Ectodermal cell (in vitro differentiated cells): ENCODE results near the gene GOLGA5.
"Not testable (repeated sequence)": the region's sequence is repeated elsewhere in the genome, so short reads cannot be mapped to it uniquely, and the experiment has no call there.

Source experiments
- H3K27ac ChIP-seq: 2 replicates; pipeline ENCODE4 v1.7.0; 2013; ENCODE audit warnings: mild to moderate bottlenecking, low read depth, low read length; ENCODE audit not compliant: insufficient read depth, poor library complexity, severe bottlenecking
- H3K27me3 ChIP-seq: 2 replicates; pipeline ENCODE4 v1.7.0; 2013; ENCODE audit warnings: mild to moderate bottlenecking, low read length; ENCODE audit not compliant: insufficient read depth, control insufficient read depth, poor library complexity, severe bottlenecking
- H3K36me3 ChIP-seq: one replicate; pipeline ENCODE4 v1.7.0; 2013; ENCODE audit warnings: low read length; ENCODE audit not compliant: control insufficient read depth, insufficient read depth
- H3K4me1 ChIP-seq: one replicate; pipeline ENCODE4 v1.7.0; 2013; ENCODE audit warnings: low read length; ENCODE audit not compliant: control insufficient read depth, insufficient read depth
- H3K4me3 ChIP-seq: 2 replicates; pipeline ENCODE4 v1.7.0; 2013; ENCODE audit warnings: low read depth, low read length, control low read depth; ENCODE audit not compliant: insufficient read depth
- H3K9me3 ChIP-seq: 2 replicates; pipeline ENCODE4 v1.7.0; 2013; ENCODE audit warnings: mild to moderate bottlenecking, low read length, moderate library complexity; ENCODE audit not compliant: control insufficient read depth
- WGBS, 2 experiments: methylation state at CpG; one replicate each; pipeline ENCODE4 v1.1.7; 2013; ENCODE audit warnings: missing lambda C conversion rate in 2 of 2; 5-methylcytosine and 5-hydroxymethylcytosine counted together

GOLGA5 gene

DNA sequence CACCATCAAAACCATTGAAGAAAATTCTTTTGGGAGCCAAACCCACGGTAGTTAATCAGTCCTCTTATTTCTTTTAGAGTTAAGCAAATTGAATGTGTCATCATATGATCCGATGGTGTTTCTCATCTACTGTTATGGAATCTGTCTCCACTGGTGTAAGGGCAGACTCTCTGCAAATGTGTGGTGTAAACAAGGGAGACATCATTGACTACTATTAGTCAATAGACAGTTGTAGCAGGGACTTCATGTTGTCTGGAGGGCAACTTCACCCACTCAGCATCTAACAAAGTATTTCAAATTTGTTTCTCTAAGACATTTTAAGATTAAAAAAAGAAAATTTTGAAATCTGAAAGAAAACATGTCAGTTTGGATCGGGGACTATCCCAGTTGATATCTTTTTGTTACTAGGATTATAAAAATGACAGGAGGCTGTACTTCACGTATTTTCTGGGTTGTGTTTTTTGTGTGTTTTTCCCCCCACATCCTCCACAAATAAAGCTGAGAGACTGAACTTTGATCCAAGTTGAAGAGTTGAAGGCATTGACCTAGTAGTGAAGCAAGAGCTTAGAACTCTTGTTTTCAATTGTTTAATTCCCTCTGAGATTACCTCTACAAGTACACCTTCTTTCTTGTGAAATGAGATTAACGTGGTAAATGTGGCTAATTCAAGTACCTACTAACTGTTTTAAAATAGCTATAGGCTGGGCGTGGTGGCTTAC is 4.0 kb downstream of the GOLGA5 start:
- Histone ChIP-seq H3K4me3 (no peak overlapping the region), H3K36me3 (peaks cover 10% of the 10 kb centered on the region), H3K4me1 (no peaks in the 10 kb centered on the region), H3K27me3 (no peaks in the 10 kb centered on the region), H3K9me3 (no peaks in the 10 kb centered on the region), H3K27ac (no peak overlapping the region)
- WGBS, 2 experiments: 92 to 96% methylated on average over 4 to 6 of the region's 6 CpGs

- H3K36me3 ChIP-seq: peaks cover 10% of the 10 kb centered on the region
These were observed 4.7 kb downstream of the GOLGA5 start for GRCh38 chr14:92798811-92799210.

GRCh38 chr14:92800012-92800411 is 5.9 kb downstream of the GOLGA5 start:
- no peak overlapping the region for H3K4me3 ChIP-seq
- H3K36me3 ChIP-seq: peaks cover 10% of the 10 kb centered on the region
- no peaks in the 10 kb centered on the region for H3K4me1 ChIP-seq
- H3K27ac ChIP-seq: no peak overlapping the region
- no peaks in the 10 kb centered on the region for H3K27me3 ChIP-seq
- WGBS, 2 experiments: 100% methylated on average over 1 of the region's 1 CpG; no CpG with 5 or more reads in 1 of the 2 experiments
- H3K9me3 ChIP-seq: no peaks in the 10 kb centered on the region

More at GRCh38 chr14:92798811-92799210, 4.7 kb downstream of the GOLGA5 start:
- Histone ChIP-seq H3K27me3 (no peaks in the 10 kb centered on the region), H3K27ac (no peak overlapping the region), H3K4me3 (no peak overlapping the region), H3K4me1 (no peaks in the 10 kb centered on the region), H3K9me3 (no peaks in the 10 kb centered on the region)
- 91 to 92% methylated on average over 9 of the region's 10 CpGs for WGBS, 2 experiments

- Histone ChIP-seq H3K27ac (no peak overlapping the region), H3K4me3 (no peak overlapping the region)
- WGBS, 2 experiments: 93% methylated on average over 3 of the region's 3 CpGs
These were observed 6.4 kb downstream of the GOLGA5 start for GRCh38 chr14:92800525-92800924.

GRCh38 chr14:92801917-92802316 is 7.8 kb downstream of the GOLGA5 start:
- Histone ChIP-seq H3K4me1 (no peaks in the 10 kb centered on the region), H3K36me3 (peaks cover 10% of the 10 kb centered on the region), H3K27me3 (no peaks in the 10 kb centered on the region), H3K9me3 (no peaks in the 10 kb centered on the region), H3K27ac (no peak overlapping the region), H3K4me3 (no peak overlapping the region)

More at GRCh38 chr14:92800525-92800924, 6.4 kb downstream of the GOLGA5 start:
- no peaks in the 10 kb centered on the region for H3K4me1 ChIP-seq
- no peaks in the 10 kb centered on the region for H3K9me3 ChIP-seq
- no peaks in the 10 kb centered on the region for H3K27me3 ChIP-seq
- peaks cover 10% of the 10 kb centered on the region for H3K36me3 ChIP-seq

GRCh38 chr14:92802678-92803077 is 8.6 kb downstream of the GOLGA5 start:
- Histone ChIP-seq H3K27ac (no peak overlapping the region), H3K27me3 (no peaks in the 10 kb centered on the region), H3K36me3 (peaks cover 5% of the 10 kb centered on the region), H3K4me1 (no peaks in the 10 kb centered on the region), H3K4me3 (no peak overlapping the region), H3K9me3 (no peaks in the 10 kb centered on the region)
- WGBS, 2 experiments: 90 to 93% methylated on average over 2 of the region's 2 CpGs

DNA sequence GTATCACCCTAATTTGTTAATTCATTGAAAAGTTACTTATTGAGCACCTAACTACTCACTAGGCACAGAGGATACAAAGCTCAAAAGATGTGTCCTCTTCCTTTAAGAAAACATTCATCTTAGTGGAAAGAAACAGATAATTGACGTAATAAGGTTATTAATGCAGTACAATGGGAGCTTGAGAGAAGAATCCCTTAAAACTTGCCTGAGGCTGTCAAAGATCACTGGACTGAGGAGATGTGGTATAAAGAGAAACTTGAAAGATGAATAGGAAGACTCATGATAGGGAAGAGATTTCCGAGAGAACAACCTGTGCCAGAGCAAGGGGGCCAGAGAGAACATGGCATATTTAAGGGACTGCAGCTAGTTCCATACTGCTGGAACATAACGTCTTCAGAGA is 19.1 kb downstream of the GOLGA5 start:
- H3K36me3 ChIP-seq: peaks cover 25% of the 10 kb centered on the region
- no peak overlapping the region for H3K4me3 ChIP-seq
- H3K4me1 ChIP-seq: no peaks in the 10 kb centered on the region
- no peaks in the 10 kb centered on the region for H3K9me3 ChIP-seq
- H3K27ac ChIP-seq: no peak overlapping the region
- H3K27me3 ChIP-seq: no peaks in the 10 kb centered on the region
- 96 to 99% methylated on average over 3 of the region's 3 CpGs for WGBS, 2 experiments

GRCh38 chr14:92819011-92819597 is 25.0 kb downstream of the GOLGA5 start:
- H3K4me1 ChIP-seq: no peaks in the 10 kb centered on the region
- H3K4me3 ChIP-seq: no peak overlapping the region
- WGBS, 2 experiments: 91 to 93% methylated on average over 6 of the region's 6 CpGs
- H3K36me3 ChIP-seq: peaks cover 11% of the 10 kb centered on the region
- no peaks in the 10 kb centered on the region for H3K27me3 ChIP-seq
- no peak overlapping the region for H3K27ac ChIP-seq
- no peaks in the 10 kb centered on the region for H3K9me3 ChIP-seq

- not testable (repeated sequence) for H3K36me3 ChIP-seq, H3K4me3 ChIP-seq, H3K27me3 ChIP-seq, H3K9me3 ChIP-seq, H3K27ac ChIP-seq, H3K4me1 ChIP-seq
- 85 to 92% methylated on average over 12 to 13 of the region's 13 CpGs for WGBS, 2 experiments
These were observed 25.8 kb downstream of the GOLGA5 start for GRCh38 chr14:92819680-92820535.

DNA sequence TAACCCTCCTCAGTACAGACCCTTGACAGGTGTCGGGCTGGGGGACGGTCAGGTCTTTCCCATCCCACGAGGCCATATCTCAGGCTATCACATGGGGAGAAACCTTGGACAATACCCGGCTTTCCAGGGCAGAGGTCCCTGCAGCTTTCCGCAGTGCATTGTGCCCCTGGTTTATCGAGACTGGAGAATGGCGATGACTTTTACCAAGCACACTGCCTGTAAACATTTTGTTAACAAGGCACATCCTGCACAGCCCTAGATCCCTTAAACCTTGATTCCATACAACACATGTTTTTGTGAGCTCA is 26.4 kb downstream of the GOLGA5 start:
- WGBS, 2 experiments: 93 to 95% methylated on average over 4 to 5 of the region's 7 CpGs
- H3K4me1 ChIP-seq, H3K4me3 ChIP-seq, H3K9me3 ChIP-seq, H3K27me3 ChIP-seq, H3K27ac ChIP-seq: not testable (repeated sequence)
- H3K36me3 ChIP-seq: peaks cover 11% of the 10 kb centered on the region
